Left lung (tissue), 10 donors: ENCODE data around the gene CD302. TPM values are rescaled to one million over a fixed set of nuclear protein-coding genes. Genes with fewer than 3 reads are reported as not detected.
A peak's percentile ranks its signal among the peaks of the same experiment; 100 is the strongest.

Experiments used
- ATAC-seq: fragments of 200-7000 bp; cut with Tn5 transposase; one replicate; pipeline ENCODE4 v1.9.1; 2020; ENCODE audit warnings: moderate library complexity
- DNase-seq, 4 donors: peaks; one replicate each; pipeline ENCODE4 v3.0.0-alpha.2; 2013 to 2020
- H3K27ac ChIP-seq, 2 donors: fragments of 200-600 bp; sonication (generic) in 1 of 2; one replicate each; pipeline versions ENCODE4 v1.5.0 to v1.8.0; 2020 to 2021
- H3K27me3 ChIP-seq, 2 donors: fragments of 200-600 bp; sonication (generic) in 1 of 2; one replicate each; pipeline versions ENCODE4 v1.5.0 to v1.8.0; 2020 to 2021
- H3K36me3 ChIP-seq, 2 donors: fragments of 200-600 bp; sonication (generic) in 1 of 2; one replicate each; pipeline versions ENCODE4 v1.5.0 to v1.8.0; 2020 to 2021
- H3K4me1 ChIP-seq, 2 donors: fragments of 200-600 bp; one replicate each; pipeline ENCODE4 v1.8.0; 2021
- H3K4me3 ChIP-seq, 2 donors: fragments of 200-600 bp; sonication (generic) in 1 of 2; one replicate each; pipeline versions ENCODE4 v1.5.0 to v1.8.0; 2020 to 2021; ENCODE audit warnings: mild to moderate bottlenecking in 1 of 2
- H3K9me3 ChIP-seq, 2 donors: fragments of 200-600 bp; sonication (generic) in 1 of 2; one replicate each; pipeline versions ENCODE4 v1.5.0 to v1.8.0; 2020 to 2021
- intact Hi-C, 2 donors: fragments of 100-400 bp; cut with DNase I; formaldehyde crosslinking; loops; one replicate each; pipeline versions ENCODE4 v1.11.2 to v1.14.2; 2022
- polyA plus RNA-seq, 6 donors: library from polyadenylated mRNA; unstranded; fragments of 120-200 nt; gene quantifications; one replicate each; pipeline ENCODE4 v1.2.1, GENCODE V29; 2013; ENCODE audit not compliant: insufficient read length in 6 of 6
- total RNA-seq, 2 donors: library from RNA; stranded (reverse); fragmentation: NEBNext Ultra II Directional; extraction: Animal tissue kit (Norgen Biotek cat#: 25700); gene quantifications; one replicate each; pipeline ENCODE4 v1.2.1, GENCODE V29; 2021
- TF ChIP-seq, protein P1 (sequence below), 2 donors: fragments of 200-600 bp; sonication (generic) in 1 of 2; IDR thresholded peaks; one replicate each; pipeline versions ENCODE4 v1.5.0 to v1.8.0; 2021; ENCODE audit warnings: antibody characterized with exemption in 2 of 2
- donor health status: DM: no; HTN: yes; CAD: no.
- donor health status: DM: no; HTN: no; CAD: no.

Gene CD302
- total and polyA plus RNA-seq, 8 donors = 50.0 to 64.8 (median 55.3) TPM

GRCh38 chr2:159758686-159759085, 39.3 kb downstream of the CD302 start:
- TF ChIP-seq, protein P1, sequence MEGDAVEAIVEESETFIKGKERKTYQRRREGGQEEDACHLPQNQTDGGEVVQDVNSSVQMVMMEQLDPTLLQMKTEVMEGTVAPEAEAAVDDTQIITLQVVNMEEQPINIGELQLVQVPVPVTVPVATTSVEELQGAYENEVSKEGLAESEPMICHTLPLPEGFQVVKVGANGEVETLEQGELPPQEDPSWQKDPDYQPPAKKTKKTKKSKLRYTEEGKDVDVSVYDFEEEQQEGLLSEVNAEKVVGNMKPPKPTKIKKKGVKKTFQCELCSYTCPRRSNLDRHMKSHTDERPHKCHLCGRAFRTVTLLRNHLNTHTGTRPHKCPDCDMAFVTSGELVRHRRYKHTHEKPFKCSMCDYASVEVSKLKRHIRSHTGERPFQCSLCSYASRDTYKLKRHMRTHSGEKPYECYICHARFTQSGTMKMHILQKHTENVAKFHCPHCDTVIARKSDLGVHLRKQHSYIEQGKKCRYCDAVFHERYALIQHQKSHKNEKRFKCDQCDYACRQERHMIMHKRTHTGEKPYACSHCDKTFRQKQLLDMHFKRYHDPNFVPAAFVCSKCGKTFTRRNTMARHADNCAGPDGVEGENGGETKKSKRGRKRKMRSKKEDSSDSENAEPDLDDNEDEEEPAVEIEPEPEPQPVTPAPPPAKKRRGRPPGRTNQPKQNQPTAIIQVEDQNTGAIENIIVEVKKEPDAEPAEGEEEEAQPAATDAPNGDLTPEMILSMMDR (IDR thresholded peaks at IDR 0.05) = no peak
- no peaks in the 10 kb centered on the region for H3K27me3 ChIP-seq
- no peak overlapping the region for H3K4me3 ChIP-seq
- H3K36me3 ChIP-seq = peaks cover 0 to 79% of the 10 kb centered on the region in 2 donors
- H3K9me3 ChIP-seq = no peaks in the 10 kb centered on the region
- intact Hi-C loops = no loop called here
- DNase-seq (no peak), ATAC-seq (peak; percentile 54)
- H3K27ac ChIP-seq = peak overlapping the region in 1 of 2 donors; percentile 39
- H3K4me1 ChIP-seq = peaks cover 16 to 27% of the 10 kb centered on the region in 2 donors

GRCh38 chr2:159758239-159758638, 39.8 kb downstream of the CD302 start:
- no peak for ATAC-seq
- H3K27ac ChIP-seq = peak overlapping the region in 1 of 2 donors; percentile 39
- no peaks in the 10 kb centered on the region for H3K9me3 ChIP-seq
- H3K4me1 ChIP-seq = peaks cover 16 to 31% of the 10 kb centered on the region in 2 donors
- no peak for DNase-seq
- no peaks in the 10 kb centered on the region for H3K27me3 ChIP-seq
- peaks cover 0 to 79% of the 10 kb centered on the region in 2 donors for H3K36me3 ChIP-seq
- TF ChIP-seq, protein P1 (IDR thresholded peaks at IDR 0.05) = no peak
- no peak overlapping the region for H3K4me3 ChIP-seq
- intact Hi-C loops = no loop called here

GRCh38 chr2:159755788-159756187, 42.2 kb downstream of the CD302 start:
- Histone ChIP-seq H3K9me3 (no peaks in the 10 kb centered on the region), H3K4me3 (no peak overlapping the region), H3K36me3 (peaks cover 0 to 64% of the 10 kb centered on the region in 2 donors), H3K27me3 (no peaks in the 10 kb centered on the region), H3K27ac (no peak overlapping the region), H3K4me1 (peaks cover 16 to 41% of the 10 kb centered on the region in 2 donors)
- intact Hi-C loops = no loop called here
- ATAC-seq = peak; percentile 74
- DNase-seq = no peak
- TF ChIP-seq, protein P1 (IDR thresholded peaks at IDR 0.05) = no peak

DNA sequence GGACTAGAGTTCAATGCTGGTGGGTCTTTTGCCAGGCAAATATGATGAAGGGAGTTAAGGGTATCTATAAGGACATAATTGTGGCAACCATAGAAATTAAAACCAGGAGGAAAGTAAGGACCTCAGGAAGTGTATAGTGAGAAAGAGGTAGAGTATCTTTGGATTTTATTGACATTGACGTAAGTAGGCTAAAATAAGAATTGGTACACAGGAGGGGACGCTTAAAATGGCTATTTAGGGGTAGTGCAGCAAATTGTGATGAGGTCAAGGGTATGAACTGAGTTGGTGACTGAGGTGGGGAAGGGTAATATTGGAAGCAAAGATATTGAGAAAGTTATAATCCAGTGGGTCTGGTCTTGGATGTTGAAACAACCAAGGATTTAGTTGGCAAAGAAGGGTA, 43.0 kb downstream of the CD302 start:
- intact Hi-C loops = no loop called here
- no peak overlapping the region for H3K4me3 ChIP-seq
- H3K27ac ChIP-seq = peak overlapping the region in 1 of 2 donors; percentile 79
- H3K4me1 ChIP-seq = peaks cover 16 to 41% of the 10 kb centered on the region in 2 donors
- TF ChIP-seq, protein P1 (IDR thresholded peaks at IDR 0.05) = no peak
- no peak for DNase-seq
- no peaks in the 10 kb centered on the region for H3K27me3 ChIP-seq
- no peak for ATAC-seq
- H3K9me3 ChIP-seq = no peaks in the 10 kb centered on the region
- peaks cover 0 to 60% of the 10 kb centered on the region in 2 donors for H3K36me3 ChIP-seq

- DNase-seq (no peak), ATAC-seq (peak; percentile 6)
- peak overlapping the region in 1 of 2 donors; percentile 79 for H3K27ac ChIP-seq
- no peak overlapping the region for H3K4me3 ChIP-seq
- intact Hi-C loops = no loop called here
- TF ChIP-seq, protein P1 (IDR thresholded peaks at IDR 0.05) = no peak
- H3K36me3 ChIP-seq = peaks cover 0 to 60% of the 10 kb centered on the region in 2 donors
- H3K27me3 ChIP-seq = no peaks in the 10 kb centered on the region
- H3K4me1 ChIP-seq = peaks cover 16 to 38% of the 10 kb centered on the region in 2 donors
- H3K9me3 ChIP-seq = no peaks in the 10 kb centered on the region
These were observed 44.2 kb downstream of the CD302 start for GRCh38 chr2:159753797-159754196.
